HG02840 (cell line): Measurements from ENCODE around the gene HDLBP.

Source experiments
- ATAC-seq: cut with Tn5 transposase; IDR thresholded peaks from one replicate; pipeline ENCODE4 v1.9.1; 2021; ENCODE audit warnings: mild to moderate bottlenecking, moderate library complexity, moderate number of reproducible peaks; ENCODE audit not compliant: unreplicated experiment, low FRiP score

Gene HDLBP

GRCh38 chr2:241258505-241259280 is 56.8 kb downstream of the HDLBP start:
- ATAC-seq: no peak

- no peak for ATAC-seq
These were observed 57.9 kb downstream of the HDLBP start for GRCh38 chr2:241257419-241258032.

GRCh38 chr2:241256168-241256545 is 59.3 kb downstream of the HDLBP start:
- ATAC-seq: no peak

GRCh38 chr2:241255542-241256167 is 59.8 kb downstream of the HDLBP start:
- ATAC-seq: no peak

GRCh38 chr2:241254904-241255351 is 60.5 kb downstream of the HDLBP start:
- no peak for ATAC-seq

GRCh38 chr2:241252778-241253475 is 62.5 kb downstream of the HDLBP start:
- ATAC-seq: no peak

GRCh38 chr2:241249654-241250053 is 65.8 kb downstream of the HDLBP start:
- ATAC-seq: no peak

- ATAC-seq: no peak
These were observed 66.6 kb downstream of the HDLBP start for GRCh38 chr2:241248897-241249296.

GRCh38 chr2:241248289-241248688 is 67.2 kb downstream of the HDLBP start:
- ATAC-seq: no peak

GRCh38 chr2:241244368-241244767 is 71.1 kb downstream of the HDLBP start:
- ATAC-seq: no peak

- ATAC-seq: no peak
These were observed 73.2 kb downstream of the HDLBP start for GRCh38 chr2:241242306-241242705.

GRCh38 chr2:241241669-241242068 is 73.8 kb downstream of the HDLBP start:
- ATAC-seq: no peak

GRCh38 chr2:241240320-241241004 is 75.0 kb downstream of the HDLBP start:
- no peak for ATAC-seq

- ATAC-seq: no peak
These were observed 75.8 kb downstream of the HDLBP start for GRCh38 chr2:241239552-241240202.

- ATAC-seq: no peak
These were observed 76.7 kb downstream of the HDLBP start for GRCh38 chr2:241238693-241239198.

- ATAC-seq: no peak
These were observed 77.5 kb downstream of the HDLBP start for GRCh38 chr2:241237949-241238371.

GRCh38 chr2:241237047-241237446 is 78.4 kb downstream of the HDLBP start:
- ATAC-seq: no peak

- ATAC-seq: no peak
These were observed 79.4 kb downstream of the HDLBP start for GRCh38 chr2:241235859-241236593.
